Activated CD8-positive, alpha-beta T cell treated with anti-CD3 and anti-CD28 coated beads for 36 hours (primary cell): Measurements from ENCODE around the gene TCF7. TPM values are rescaled to one million over a fixed set of nuclear protein-coding genes. Genes with fewer than 3 reads are reported as not detected.

Source experiments
- ATAC-seq: fragments of 200-7000 bp; cut with Tn5 transposase; one replicate; pipeline ENCODE4 v1.10.0; 2021; ENCODE audit warnings: mild to moderate bottlenecking, moderate library complexity
- CTCF ChIA-PET: fragments of 350-600 bp; sonication (Branson Sonifier 250); formaldehyde crosslinking; loops from one replicate; lab custom pipeline; 2021; ENCODE audit warnings: antibody characterized with exemption; lab: Charles Lee
- POLR2A ChIA-PET: fragments of 350-600 bp; sonication (Branson Sonifier 250); formaldehyde crosslinking; loops from one replicate; lab custom pipeline; 2021; ENCODE audit warnings: antibody characterized with exemption; lab: Charles Lee
- DNase-seq: peaks from one replicate; pipeline ENCODE4 v3.0.0-alpha.2; 2020
- H3K27ac Mint-ChIP-seq: one replicate; pipeline ENCODE4 v1.8.0; 2021; ENCODE audit warnings: mild to moderate bottlenecking, mixed read lengths
- H3K27me3 Mint-ChIP-seq: one replicate; pipeline ENCODE4 v1.8.0; 2021; ENCODE audit warnings: mixed read lengths
- H3K36me3 Mint-ChIP-seq: one replicate; pipeline ENCODE4 v1.8.0; 2021; ENCODE audit warnings: low read depth, mixed read lengths
- H3K4me1 Mint-ChIP-seq: one replicate; pipeline ENCODE4 v1.8.0; 2021; ENCODE audit warnings: low read depth, mixed read lengths
- H3K4me3 Mint-ChIP-seq: one replicate; pipeline ENCODE4 v1.8.0; 2021; ENCODE audit warnings: mild to moderate bottlenecking, moderate library complexity, mixed read lengths
- H3K9me3 Mint-ChIP-seq: one replicate; pipeline ENCODE4 v1.8.0; 2021; ENCODE audit warnings: mixed read lengths
- intact Hi-C: fragments of 100-400 bp; cut with micrococcal nuclease; formaldehyde crosslinking; loops from one replicate; pipeline ENCODE4 v1.10.0; 2022
- total RNA-seq, 2 experiments: library from RNA; stranded (reverse); gene quantifications; one replicate each; pipeline ENCODE4 v1.2.3, GENCODE V29; 2021
- TF ChIP-seq, protein P1 (sequence below): fragments of 200-600 bp; IDR thresholded peaks from one replicate; pipeline ENCODE4 v1.8.0; 2022; ENCODE audit warnings: antibody characterized with exemption, mild to moderate bottlenecking

Gene TCF7
- total RNA-seq, 2 experiments from 2014 or later, result 47.4 to 50.3 TPM

- Mint-ChIP-seq H3K9me3 (peaks cover 5% of the 10 kb centered on the region), H3K27ac (peak overlapping the region; percentile 69), H3K4me1 (peaks cover 39% of the 10 kb centered on the region), H3K4me3 (no peak overlapping the region), H3K36me3 (peaks cover 61% of the 10 kb centered on the region), H3K27me3 (no peaks in the 10 kb centered on the region)
- TF ChIP-seq, protein P1, sequence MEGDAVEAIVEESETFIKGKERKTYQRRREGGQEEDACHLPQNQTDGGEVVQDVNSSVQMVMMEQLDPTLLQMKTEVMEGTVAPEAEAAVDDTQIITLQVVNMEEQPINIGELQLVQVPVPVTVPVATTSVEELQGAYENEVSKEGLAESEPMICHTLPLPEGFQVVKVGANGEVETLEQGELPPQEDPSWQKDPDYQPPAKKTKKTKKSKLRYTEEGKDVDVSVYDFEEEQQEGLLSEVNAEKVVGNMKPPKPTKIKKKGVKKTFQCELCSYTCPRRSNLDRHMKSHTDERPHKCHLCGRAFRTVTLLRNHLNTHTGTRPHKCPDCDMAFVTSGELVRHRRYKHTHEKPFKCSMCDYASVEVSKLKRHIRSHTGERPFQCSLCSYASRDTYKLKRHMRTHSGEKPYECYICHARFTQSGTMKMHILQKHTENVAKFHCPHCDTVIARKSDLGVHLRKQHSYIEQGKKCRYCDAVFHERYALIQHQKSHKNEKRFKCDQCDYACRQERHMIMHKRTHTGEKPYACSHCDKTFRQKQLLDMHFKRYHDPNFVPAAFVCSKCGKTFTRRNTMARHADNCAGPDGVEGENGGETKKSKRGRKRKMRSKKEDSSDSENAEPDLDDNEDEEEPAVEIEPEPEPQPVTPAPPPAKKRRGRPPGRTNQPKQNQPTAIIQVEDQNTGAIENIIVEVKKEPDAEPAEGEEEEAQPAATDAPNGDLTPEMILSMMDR, result no peak
- ChIA-PET POLR2A (interaction anchor here (0.8 to 5.5 kb wide), 5 partner anchors 10 to 21 kb away, joined by 3 to 43 read pairs (median 6); partner anchors contain the start of gene SKP1), CTCF (interaction anchor here (1.1 to 8.7 kb wide), 10 partner anchors 9 to 142 kb away, joined by 3 to 43 read pairs (median 6); no protein-coding TSS in a partner anchor)
- peak; percentile 42 for ATAC-seq
- no peak for DNase-seq
- intact Hi-C loops, result no loop called here
Observed at GRCh38 chr5:134161513-134162395, 47.3 kb downstream of the TCF7 start.

- TF ChIP-seq, protein P1, result no peak
- DNase-seq, result no peak
- Mint-ChIP-seq H3K27me3 (no peaks in the 10 kb centered on the region), H3K9me3 (peaks cover 5% of the 10 kb centered on the region), H3K4me1 (peaks cover 40% of the 10 kb centered on the region), H3K4me3 (no peak overlapping the region), H3K36me3 (peaks cover 65% of the 10 kb centered on the region), H3K27ac (no peak overlapping the region)
- intact Hi-C loops, result no loop called here
- no peak for ATAC-seq
- POLR2A ChIA-PET, result interaction anchor here (1.5 to 5.5 kb wide), 3 partner anchors 9 to 14 kb away, joined by 6 to 43 read pairs (median 22); partner anchors contain the start of gene SKP1
- CTCF ChIA-PET, result interaction anchor here (1.1 to 8.7 kb wide), 5 partner anchors 10 to 60 kb away, joined by 4 to 43 read pairs (median 7); no protein-coding TSS in a partner anchor
Observed at GRCh38 chr5:134162592-134162991, 48.1 kb downstream of the TCF7 start.

DNA sequence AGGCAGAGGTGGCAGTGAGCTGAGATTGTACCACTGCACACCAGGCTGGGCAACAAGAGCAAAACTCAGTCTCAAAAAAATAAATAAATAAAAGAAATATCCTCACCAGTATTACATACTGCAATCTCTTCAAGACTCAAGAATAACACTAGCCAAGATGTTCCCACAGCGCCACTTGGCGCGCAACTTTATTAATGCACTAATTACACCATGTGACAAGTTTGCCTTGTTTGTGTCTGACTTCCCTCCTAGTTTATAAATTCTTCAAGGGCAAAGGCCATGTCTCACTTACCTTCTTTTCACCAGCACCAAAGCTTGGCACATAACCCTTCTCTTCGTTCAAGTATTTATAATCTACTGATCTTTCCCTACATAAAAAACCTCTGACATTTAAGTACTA is 57.5 kb downstream of the TCF7 start:
- ChIA-PET CTCF (interaction anchor here (0.9 to 1.3 kb wide), 3 partner anchors 12 to 132 kb away, joined by 3 to 4 read pairs (median 4); no protein-coding TSS in a partner anchor), POLR2A (interaction anchor here (0.8 to 1.7 kb wide), 3 partner anchors 10 to 168 kb away, joined by 3 to 6 read pairs (median 3); no protein-coding TSS in a partner anchor)
- H3K4me1 Mint-ChIP-seq, result peaks cover 47% of the 10 kb centered on the region
- ATAC-seq (no peak), DNase-seq (peak; percentile 33)
- no peaks in the 10 kb centered on the region for H3K9me3 Mint-ChIP-seq
- H3K36me3 Mint-ChIP-seq, result peaks cover 47% of the 10 kb centered on the region
- peak overlapping the region; percentile 53 for H3K27ac Mint-ChIP-seq
- intact Hi-C loops, result no loop called here
- H3K27me3 Mint-ChIP-seq, result no peaks in the 10 kb centered on the region
- TF ChIP-seq, protein P1, result no peak
- H3K4me3 Mint-ChIP-seq, result no peak overlapping the region

GRCh38 chr5:134174841-134175839 is 60.7 kb downstream of the TCF7 start:
- intact Hi-C loops, result no loop called here
- no peaks in the 10 kb centered on the region for H3K27me3 Mint-ChIP-seq
- peak overlapping the region; percentile 79 for H3K27ac Mint-ChIP-seq
- no peak for ATAC-seq
- TF ChIP-seq, protein P1, result no peak
- H3K36me3 Mint-ChIP-seq, result peaks cover 27% of the 10 kb centered on the region
- no peaks in the 10 kb centered on the region for H3K9me3 Mint-ChIP-seq
- peaks cover 33% of the 10 kb centered on the region for H3K4me1 Mint-ChIP-seq
- CTCF ChIA-PET, result interaction anchor here (1.1 to 3.1 kb wide), 3 partner anchors 34 to 136 kb away, joined by 3 to 15 read pairs (median 8); no protein-coding TSS in a partner anchor
- POLR2A ChIA-PET, result interaction anchor here (0.8 to 4.0 kb wide), 17 partner anchors 10 to 326 kb away, joined by 3 to 43 read pairs (median 5); partner anchors contain the start of genes PPP2CA and VDAC1
- H3K4me3 Mint-ChIP-seq, result peak overlapping the region; percentile 82
- DNase-seq, result no peak
